NCI-H1105 treated with DMSO at 0.1 percent for 48 hours (cell line): Measurements from ENCODE around the gene UMAD1.
A peak's percentile ranks its signal among the peaks of the same experiment; 100 is the strongest.

Experiments used
- DNase-seq: peaks from one replicate; lab custom pipeline; 2025; lab: John Stamatoyannopoulos, UW

UMAD1 gene

GRCh38 chr7:7640221-7641128, at the start of gene UMAD1:
Gene UMAD1 (plus strand): TSS chr7:7640752. CDS start chr7:7673372, 32,620 bp downstream.
- peak; percentile 100 for DNase-seq

DNA sequence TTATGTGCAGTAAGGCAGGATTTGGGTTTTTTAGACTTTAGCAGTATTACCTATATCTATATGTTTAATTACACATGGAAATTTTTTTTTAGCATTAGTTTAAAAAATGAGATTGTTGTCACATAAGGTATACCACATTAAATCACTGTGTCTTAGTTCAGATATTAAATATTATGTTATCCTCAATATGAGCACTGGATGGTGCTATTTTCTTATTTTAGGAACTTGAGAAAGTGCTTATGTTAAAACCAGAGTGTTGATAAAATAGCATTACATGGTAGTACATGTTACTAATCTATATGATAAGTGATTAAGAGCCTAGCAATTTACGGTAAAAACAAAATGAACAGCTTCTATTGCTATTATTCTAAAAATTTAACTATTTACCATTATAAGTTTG, 45.1 kb upstream of the UMAD1 start:
- DNase-seq = peak; percentile 52

GRCh38 chr7:7596176-7596575, 44.4 kb upstream of the UMAD1 start:
- DNase-seq = no peak

DNA sequence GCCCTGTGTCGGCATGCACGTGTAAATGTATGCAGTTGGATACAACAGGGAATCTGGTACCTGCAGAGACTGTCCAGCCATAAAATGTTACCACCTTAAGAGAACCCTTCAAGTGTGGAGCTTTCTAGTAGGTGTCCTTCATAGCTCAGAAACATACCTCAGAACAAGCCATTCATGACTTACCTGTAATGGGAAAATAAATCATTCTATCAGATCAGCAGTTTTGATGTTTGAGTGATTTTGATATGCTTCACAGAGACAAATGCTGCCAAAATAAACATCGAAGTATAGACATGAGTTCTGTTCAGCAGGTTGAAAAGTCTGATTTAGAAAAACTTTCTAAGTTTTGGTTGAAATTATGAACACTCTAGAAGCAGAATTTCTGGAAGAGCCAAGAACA, 33.5 kb upstream of the UMAD1 start:
- no peak for DNase-seq

- no peak for DNase-seq
These were observed 31.2 kb upstream of the UMAD1 start for GRCh38 chr7:7609330-7609729.

DNA sequence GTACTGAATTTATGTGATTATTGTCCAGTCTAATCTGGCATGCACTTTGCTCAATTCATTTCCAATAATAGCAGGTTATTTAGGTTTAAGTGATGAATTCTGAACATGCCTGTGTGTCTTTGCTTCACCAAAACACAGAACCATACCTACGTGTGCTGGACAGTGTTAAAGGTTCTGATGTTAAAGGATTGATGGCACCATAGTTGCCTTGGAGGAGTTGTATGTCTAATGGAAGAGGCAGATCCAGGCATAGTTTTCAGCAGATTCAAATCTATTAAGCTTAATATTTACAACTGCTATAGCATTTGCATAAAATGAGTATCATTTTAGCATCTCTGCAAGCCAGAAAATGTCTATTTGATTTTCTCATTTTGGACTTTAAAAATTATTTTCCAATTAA, 28.0 kb upstream of the UMAD1 start:
- DNase-seq = no peak

DNA sequence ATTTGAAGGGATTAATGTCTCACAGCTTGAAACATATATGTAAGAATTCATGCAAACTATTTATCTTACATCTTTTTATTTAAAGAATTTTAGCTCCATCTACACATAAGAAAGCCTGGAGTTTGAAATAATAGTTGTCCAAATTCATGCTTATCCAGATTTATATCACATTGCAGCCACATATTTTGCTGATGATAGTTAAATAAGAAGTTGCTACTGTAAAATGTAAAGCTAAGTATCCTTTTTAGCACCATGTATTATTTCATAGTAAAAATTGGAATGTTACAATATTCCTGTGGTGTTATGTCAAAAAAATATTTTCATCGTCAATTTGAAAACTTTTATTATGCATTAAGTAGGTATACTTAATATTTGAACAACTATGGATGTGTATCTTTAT, 27.3 kb upstream of the UMAD1 start:
- no peak for DNase-seq

DNA sequence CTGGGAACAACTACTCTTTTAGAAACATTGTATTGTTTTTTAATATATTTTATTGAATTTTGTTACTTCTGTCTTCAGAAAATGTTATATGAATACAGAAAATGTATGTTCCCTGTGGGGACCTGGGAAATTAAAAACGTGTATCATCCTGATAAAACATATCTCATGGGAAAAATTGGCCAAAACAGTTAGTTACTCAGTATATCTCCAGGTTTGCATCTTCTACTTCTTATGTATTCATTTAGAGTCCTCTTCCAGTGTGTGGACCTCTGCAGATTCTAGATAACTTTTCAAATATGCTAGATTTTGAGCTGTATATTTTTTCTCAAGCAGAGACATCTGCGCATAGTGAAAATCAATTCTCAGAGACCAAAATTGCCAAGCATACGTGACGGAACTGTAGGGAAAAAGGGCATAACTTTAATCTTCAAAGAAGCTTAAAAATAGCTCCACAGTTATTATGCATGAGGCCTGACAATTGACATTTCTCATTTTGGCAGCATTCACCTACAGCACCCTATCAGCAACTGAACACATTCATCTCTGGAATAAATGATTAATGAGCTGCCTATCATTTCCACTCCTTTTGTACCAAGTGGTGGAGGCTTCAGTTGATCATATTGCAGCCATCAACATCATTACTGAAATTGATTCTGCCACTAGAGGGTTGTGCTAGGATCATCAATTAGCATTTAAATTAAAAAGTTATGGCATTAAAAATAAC, 26.4 kb upstream of the UMAD1 start:
- DNase-seq = no peak

- DNase-seq = no peak
These were observed 23.0 kb upstream of the UMAD1 start for GRCh38 chr7:7617550-7617949.

DNA sequence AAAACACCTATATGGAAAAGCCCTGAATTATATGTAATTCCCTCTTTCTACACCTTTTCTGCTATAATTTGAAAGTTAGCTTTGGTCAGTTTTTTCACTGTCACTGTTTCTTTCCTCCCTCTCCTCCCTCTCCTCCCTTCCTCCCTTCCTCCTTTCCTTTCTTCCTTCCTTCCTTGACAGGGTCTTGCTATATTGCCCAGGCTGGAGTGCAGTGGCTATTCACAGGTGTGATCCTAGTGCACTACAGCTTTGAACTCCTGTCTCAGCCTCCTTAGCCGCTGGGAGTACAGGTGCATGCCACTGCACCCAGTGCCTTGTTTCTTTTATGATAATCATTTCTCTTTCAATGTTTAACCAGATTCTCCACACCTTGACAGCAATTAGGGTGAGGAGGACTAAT, 22.1 kb upstream of the UMAD1 start:
- DNase-seq = no peak

DNA sequence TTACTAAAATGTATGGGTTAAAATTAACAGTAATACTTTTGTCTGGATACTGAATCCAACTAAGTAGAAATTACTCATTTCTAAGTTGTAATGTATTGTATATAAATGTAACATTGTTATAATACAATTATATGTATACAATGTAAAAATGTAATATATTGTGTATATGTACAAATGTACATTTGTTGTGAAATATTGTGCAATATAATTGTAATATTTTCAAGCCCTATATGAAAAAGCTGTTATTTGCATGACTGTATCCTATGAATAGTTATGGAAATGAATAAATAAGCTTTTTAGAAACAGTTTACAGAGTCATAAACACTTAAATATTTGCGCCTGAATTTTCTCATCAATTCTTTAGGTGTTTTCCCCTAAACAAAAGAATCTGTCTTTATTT, 20.3 kb upstream of the UMAD1 start:
- DNase-seq = no peak

DNA sequence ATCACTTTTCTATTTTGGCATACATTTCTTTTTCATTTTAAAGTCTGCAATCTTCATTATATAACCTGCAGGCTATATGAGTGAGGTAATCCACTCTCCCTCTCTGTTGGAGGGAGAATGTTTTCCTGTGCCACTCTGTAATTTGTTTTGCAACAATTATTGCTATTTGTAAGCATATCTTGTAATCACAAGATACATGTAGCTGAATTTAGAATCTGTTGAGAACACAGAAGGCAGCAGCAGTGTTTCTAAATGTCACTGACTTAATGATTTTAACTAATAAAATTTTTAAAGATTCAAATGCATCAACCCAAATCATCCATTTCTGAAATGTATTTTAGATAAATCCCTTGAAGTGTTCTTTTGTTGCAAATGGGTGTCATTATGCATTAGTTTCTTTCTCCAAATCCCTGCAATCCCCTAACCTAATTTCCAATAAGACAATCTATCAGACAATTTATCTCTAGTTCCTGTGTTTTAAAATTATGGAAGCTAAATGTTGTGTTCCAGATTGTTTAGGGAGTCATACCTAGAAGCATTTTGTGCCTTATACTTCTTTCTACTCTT, 19.8 kb upstream of the UMAD1 start:
- no peak for DNase-seq

DNA sequence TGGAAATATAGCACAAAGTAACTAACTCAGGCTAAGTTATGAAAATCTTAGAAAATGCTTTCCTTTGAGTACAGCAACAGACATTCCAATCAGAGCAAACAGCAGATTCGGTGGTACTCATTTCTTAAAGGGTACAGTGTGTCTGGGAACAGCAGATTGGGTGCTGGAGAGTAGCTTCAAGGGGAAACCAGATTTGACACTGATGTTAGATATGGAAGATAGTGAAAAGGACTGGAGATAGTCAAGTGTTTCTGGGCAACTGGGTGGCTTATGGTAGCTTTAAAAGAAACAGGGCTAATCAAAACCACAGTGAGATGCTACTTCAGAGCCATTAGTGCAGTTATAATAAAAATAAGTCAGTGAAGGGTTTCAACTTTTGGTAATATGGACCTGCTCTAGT, 12.1 kb upstream of the UMAD1 start:
- DNase-seq = no peak

GRCh38 chr7:7630626-7631329, 9.8 kb upstream of the UMAD1 start:
- no peak for DNase-seq

GRCh38 chr7:7639421-7639820, 1.1 kb upstream of the UMAD1 start:
- DNase-seq = no peak

DNA sequence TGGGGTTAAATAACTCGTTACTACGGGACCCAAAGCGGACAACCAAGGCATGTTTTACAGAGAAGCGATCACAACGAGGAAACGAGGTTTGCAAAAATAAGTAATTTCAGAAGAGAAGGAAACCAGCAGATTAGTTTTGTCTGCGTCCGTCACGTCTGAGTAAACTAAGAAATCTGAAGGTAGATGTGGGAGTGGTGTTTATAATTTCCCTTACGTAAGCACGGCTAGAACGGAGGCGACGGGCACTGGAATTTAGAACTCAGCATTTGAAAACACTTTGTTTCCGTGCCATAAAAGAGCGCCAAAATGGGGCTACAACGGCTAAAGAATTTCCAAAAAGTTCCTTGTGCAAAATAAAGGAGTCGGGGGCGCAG, 718 bp upstream of the UMAD1 start:
- peak; percentile 59 for DNase-seq

- DNase-seq = no peak
These were observed 644 bp downstream of the UMAD1 start for GRCh38 chr7:7641129-7641663.

- DNase-seq = no peak
These were observed 1.5 kb downstream of the UMAD1 start for GRCh38 chr7:7642081-7642480.

DNA sequence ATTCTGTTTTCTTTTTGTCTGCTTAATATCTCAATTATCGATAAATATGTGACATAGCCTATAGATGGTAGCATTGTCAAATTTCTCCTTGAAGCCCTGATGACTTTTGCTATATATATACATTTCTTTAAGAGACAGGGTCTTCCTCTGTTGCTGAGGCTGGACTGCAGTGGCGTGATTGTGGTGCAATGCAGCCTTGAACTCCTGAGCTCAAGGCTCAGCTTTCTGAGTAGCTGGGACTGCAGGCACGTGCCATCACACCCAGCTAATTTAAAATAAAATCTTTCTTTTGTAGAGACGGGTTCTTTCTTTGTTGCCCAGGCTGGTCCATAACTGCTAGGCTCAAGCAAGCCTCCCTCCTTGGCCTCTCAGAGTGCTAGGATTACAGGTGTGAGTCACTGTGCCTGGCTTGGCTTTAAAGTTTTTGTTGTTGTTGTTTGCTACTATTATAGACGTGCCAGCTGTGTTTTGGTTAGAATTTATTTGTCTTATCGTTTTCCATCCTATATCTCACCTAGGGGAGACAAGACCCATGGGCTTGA, 7.0 kb downstream of the UMAD1 start:
- no peak for DNase-seq

DNA sequence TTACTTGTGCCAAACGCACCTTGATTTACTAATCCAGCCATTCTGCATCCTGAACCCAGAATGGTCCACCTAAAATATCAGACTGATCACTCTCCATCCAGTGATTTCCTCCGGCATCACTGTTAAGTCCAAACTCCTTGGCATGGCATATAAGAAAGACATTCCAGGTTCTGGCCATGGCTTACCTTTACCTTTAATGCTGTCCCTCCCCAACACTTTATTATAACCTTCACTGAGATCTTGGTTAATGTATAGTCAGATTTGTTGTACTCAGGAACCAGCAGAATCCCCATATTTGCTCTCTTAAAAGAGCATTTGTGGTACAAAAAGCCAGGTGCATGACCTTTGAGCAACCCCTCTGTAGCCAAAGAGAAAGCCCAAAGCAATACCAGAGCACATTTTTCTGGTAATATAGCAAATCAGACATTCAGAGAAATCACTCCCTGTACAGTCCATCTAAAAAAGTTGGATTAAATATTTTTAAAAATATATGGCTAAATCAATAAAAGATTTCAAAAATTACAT, 10.2 kb downstream of the UMAD1 start:
- no peak for DNase-seq

- no peak for DNase-seq
These were observed 10.9 kb downstream of the UMAD1 start for GRCh38 chr7:7651479-7651878.
